HepG2 (cell line): Measurements from ENCODE around the gene TMEM100.

Experiments
- FIP1L1 ChIP-seq: fragments of 200-400 bp; formaldehyde crosslinking; IDR thresholded peaks from 2 replicates; pipeline ENCODE4 v1.6.1; 2018; ENCODE audit warnings: low read depth, mild to moderate bottlenecking, low read length, moderate library complexity, borderline replicate concordance; ENCODE audit not compliant: insufficient read depth
- ZNF768 ChIP-seq: sonication (generic); formaldehyde crosslinking; IDR thresholded peaks from 2 replicates; pipeline ENCODE4 v1.4.0; 2020; ENCODE audit warnings: missing genetic modification reagents
- TF ChIP-seq, protein P1 (sequence below): IDR thresholded peaks from 2 replicates; pipeline ENCODE4 v1.6.1; 2012; ENCODE audit warnings: low read length, improper control_type of control experiment
- TF ChIP-seq, protein P2 (sequence below): sonication (generic); formaldehyde crosslinking; IDR thresholded peaks from 2 replicates; pipeline ENCODE4 v1.4.0; 2020; ENCODE audit warnings: mild to moderate bottlenecking, missing genetic modification reagents, borderline replicate concordance

DNA sequence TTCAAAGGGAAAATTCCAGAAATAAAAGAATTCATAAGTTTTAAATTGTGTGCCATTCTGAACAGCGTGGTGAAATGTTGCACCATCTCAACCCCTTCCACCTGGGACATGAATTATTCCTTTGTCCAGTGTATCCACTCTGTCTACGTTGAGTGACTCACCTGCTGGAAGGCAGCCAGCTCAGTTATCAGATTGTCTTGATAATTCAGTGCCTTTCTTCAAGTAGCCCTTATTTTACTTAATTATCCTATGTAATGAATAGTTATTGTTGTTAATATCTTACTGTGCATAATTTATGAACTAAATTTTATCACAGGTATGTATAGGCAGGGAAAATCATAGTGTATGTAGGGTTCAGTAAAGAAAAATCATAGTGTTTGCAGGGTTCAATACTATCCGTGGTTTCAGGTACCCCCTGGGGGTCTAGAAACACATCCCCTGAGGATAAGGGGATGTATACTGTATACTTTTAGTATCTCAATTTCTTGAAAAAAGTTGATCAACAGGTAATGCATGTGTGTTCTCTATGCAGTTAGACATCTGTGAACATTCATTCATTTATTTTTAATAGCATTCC is 20.5 kb upstream of the TMEM100 start:
- TF ChIP-seq FIP1L1: no peak
- TF ChIP-seq ZNF768 (CRISPR knock-in tag): no peak
- TF ChIP-seq, protein P1, sequence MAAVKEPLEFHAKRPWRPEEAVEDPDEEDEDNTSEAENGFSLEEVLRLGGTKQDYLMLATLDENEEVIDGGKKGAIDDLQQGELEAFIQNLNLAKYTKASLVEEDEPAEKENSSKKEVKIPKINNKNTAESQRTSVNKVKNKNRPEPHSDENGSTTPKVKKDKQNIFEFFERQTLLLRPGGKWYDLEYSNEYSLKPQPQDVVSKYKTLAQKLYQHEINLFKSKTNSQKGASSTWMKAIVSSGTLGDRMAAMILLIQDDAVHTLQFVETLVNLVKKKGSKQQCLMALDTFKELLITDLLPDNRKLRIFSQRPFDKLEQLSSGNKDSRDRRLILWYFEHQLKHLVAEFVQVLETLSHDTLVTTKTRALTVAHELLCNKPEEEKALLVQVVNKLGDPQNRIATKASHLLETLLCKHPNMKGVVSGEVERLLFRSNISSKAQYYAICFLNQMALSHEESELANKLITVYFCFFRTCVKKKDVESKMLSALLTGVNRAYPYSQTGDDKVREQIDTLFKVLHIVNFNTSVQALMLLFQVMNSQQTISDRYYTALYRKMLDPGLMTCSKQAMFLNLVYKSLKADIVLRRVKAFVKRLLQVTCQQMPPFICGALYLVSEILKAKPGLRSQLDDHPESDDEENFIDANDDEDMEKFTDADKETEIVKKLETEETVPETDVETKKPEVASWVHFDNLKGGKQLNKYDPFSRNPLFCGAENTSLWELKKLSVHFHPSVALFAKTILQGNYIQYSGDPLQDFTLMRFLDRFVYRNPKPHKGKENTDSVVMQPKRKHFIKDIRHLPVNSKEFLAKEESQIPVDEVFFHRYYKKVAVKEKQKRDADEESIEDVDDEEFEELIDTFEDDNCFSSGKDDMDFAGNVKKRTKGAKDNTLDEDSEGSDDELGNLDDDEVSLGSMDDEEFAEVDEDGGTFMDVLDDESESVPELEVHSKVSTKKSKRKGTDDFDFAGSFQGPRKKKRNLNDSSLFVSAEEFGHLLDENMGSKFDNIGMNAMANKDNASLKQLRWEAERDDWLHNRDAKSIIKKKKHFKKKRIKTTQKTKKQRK: no peak
- TF ChIP-seq, protein P2, sequence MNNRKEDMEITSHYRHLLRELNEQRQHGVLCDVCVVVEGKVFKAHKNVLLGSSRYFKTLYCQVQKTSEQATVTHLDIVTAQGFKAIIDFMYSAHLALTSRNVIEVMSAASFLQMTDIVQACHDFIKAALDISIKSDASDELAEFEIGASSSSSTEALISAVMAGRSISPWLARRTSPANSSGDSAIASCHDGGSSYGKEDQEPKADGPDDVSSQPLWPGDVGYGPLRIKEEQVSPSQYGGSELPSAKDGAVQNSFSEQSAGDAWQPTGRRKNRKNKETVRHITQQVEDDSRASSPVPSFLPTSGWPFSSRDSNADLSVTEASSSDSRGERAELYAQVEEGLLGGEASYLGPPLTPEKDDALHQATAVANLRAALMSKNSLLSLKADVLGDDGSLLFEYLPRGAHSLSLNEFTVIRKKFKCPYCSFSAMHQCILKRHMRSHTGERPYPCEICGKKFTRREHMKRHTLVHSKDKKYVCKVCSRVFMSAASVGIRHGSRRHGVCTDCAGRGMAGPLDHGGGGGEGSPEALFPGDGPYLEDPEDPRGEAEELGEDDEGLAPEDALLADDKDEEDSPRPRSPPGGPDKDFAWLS: no peak
